NB4 (cell line): Measurements from ENCODE around the gene DSCAM.

Source experiments
- DNase-seq: peaks from one replicate; pipeline ENCODE4 v3.0.0; 2010; ENCODE audit warnings: low read depth
- H3K4me3 ChIP-seq: one replicate; pipeline ENCODE4 v1.5.1; 2011; ENCODE audit warnings: mild to moderate bottlenecking, low read depth, low read length, moderate library complexity
- CTCF ChIP-seq: IDR thresholded peaks from one replicate; pipeline ENCODE4 v1.5.1; 2012; ENCODE audit warnings: low read depth, low read length
- MAX ChIP-seq: IDR thresholded peaks from 2 replicates; pipeline ENCODE4 v1.6.1; 2011; ENCODE audit warnings: low read depth, low read length
- MYC ChIP-seq: IDR thresholded peaks from 2 replicates; pipeline ENCODE4 v1.6.1; 2011; ENCODE audit warnings: low read depth, low read length
- POLR2A ChIP-seq: IDR thresholded peaks from 2 replicates; pipeline ENCODE4 v1.6.1; 2011; ENCODE audit warnings: mild to moderate bottlenecking; ENCODE audit not compliant: insufficient read length; ENCODE audit errors: extremely low read depth

Gene DSCAM

GRCh38 chr21:40606341-40606740 lies 240.6 kb downstream of the DSCAM start:
- no peak overlapping the region for H3K4me3 ChIP-seq
- no peak for TF ChIP-seq POLR2A
- TF ChIP-seq CTCF, result no peak
- no peak for TF ChIP-seq MYC
- no peak for TF ChIP-seq MAX
- no peak for DNase-seq

GRCh38 chr21:40605094-40605493 lies 241.9 kb downstream of the DSCAM start:
- TF ChIP-seq MYC (no peak), MAX (no peak), CTCF (no peak), POLR2A (no peak)
- no peak for DNase-seq
- no peak overlapping the region for H3K4me3 ChIP-seq

- H3K4me3 ChIP-seq, result no peak overlapping the region
- TF ChIP-seq CTCF, result no peak
- no peak for TF ChIP-seq MYC
- TF ChIP-seq POLR2A, result no peak
- TF ChIP-seq MAX, result no peak
- DNase-seq, result no peak
These were observed 243.2 kb downstream of the DSCAM start for GRCh38 chr21:40603774-40604173.

GRCh38 chr21:40602080-40602479 lies 244.9 kb downstream of the DSCAM start:
- TF ChIP-seq CTCF (no peak), MYC (no peak), POLR2A (no peak), MAX (no peak)
- no peak overlapping the region for H3K4me3 ChIP-seq
- DNase-seq, result no peak

- no peak overlapping the region for H3K4me3 ChIP-seq
- DNase-seq, result peak; percentile 57
- TF ChIP-seq MAX, result no peak
- no peak for TF ChIP-seq POLR2A
- TF ChIP-seq MYC, result no peak
- no peak for TF ChIP-seq CTCF
These were observed 251.2 kb downstream of the DSCAM start for GRCh38 chr21:40595806-40596205.

GRCh38 chr21:40587736-40588346 lies 259.1 kb downstream of the DSCAM start:
- DNase-seq, result no peak
- TF ChIP-seq MAX (no peak), MYC (no peak), CTCF (no peak), POLR2A (no peak)
- H3K4me3 ChIP-seq, result no peak overlapping the region
